Measurements from ENCODE around the gene ASB10. TPM values are rescaled to one million over a fixed set of nuclear protein-coding genes. Genes with fewer than 3 reads are reported as not detected.

Gene ASB10
- total and polyA plus RNA-seq, 2 of the 8 experiments (the other 6 are each of a cell fraction or from before 2014, with no cell fraction given) = not detected

DNA sequence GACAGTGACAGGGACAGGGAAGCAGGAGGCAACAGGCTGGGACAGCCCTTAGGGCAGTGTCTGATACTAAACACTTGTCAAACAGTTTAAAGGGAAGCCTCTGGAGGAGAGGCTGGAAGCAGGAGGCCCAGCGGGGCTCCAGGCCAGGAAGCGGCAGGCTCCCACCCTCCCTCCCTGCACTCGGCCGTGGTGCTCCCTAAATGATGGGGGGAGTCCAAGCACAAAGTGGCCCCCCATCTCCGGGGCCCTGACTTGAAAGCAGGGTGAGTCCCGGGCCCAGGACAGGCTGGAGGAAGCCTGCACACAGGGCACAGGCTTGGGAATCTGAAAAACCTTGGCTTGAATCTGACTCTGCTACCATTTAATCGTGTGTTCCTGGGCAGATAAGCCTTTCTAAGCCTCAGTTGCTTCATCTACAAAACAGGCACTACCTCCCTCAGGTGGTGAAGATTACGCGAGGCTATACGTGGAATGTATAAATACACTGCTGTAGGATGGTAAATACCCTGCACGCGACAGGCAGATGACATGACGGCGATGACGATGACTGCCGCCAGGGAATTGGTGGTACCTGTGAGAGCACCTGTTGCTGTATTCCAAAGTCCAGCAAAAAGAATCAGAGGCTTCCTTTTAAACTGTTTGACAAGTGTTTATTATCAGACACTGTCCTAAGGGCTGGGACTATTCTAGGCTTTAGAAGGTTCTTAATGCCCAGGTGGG lies 53.6 kb downstream of the ASB10 start (continued):
- TF ChIP-seq, protein P1, sequence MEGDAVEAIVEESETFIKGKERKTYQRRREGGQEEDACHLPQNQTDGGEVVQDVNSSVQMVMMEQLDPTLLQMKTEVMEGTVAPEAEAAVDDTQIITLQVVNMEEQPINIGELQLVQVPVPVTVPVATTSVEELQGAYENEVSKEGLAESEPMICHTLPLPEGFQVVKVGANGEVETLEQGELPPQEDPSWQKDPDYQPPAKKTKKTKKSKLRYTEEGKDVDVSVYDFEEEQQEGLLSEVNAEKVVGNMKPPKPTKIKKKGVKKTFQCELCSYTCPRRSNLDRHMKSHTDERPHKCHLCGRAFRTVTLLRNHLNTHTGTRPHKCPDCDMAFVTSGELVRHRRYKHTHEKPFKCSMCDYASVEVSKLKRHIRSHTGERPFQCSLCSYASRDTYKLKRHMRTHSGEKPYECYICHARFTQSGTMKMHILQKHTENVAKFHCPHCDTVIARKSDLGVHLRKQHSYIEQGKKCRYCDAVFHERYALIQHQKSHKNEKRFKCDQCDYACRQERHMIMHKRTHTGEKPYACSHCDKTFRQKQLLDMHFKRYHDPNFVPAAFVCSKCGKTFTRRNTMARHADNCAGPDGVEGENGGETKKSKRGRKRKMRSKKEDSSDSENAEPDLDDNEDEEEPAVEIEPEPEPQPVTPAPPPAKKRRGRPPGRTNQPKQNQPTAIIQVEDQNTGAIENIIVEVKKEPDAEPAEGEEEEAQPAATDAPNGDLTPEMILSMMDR (IDR thresholded peaks at IDR 0.05; ENCODE audit: control extremely low read depth in 1 of 3, insufficient read depth in 1 of 3, low read depth in 1 of 3, low read length in 3 of 3) = no peak
- TF ChIP-seq BACH1 (IDR thresholded peaks at IDR 0.05; ENCODE audit: low read length) (no peak), RXRA (IDR thresholded peaks at IDR 0.05; ENCODE audit: insufficient read depth, low read depth, low read length) (no peak), JUND (IDR thresholded peaks at IDR 0.05; ENCODE audit: low read length) (no peak)
